ENCODE data around the gene MAP2K3. TPM values are rescaled to one million over a fixed set of nuclear protein-coding genes. Genes with fewer than 3 reads are reported as not detected.
"Not testable (repeated sequence)": the region's sequence is repeated elsewhere in the genome, so short reads cannot be mapped to it uniquely, and the experiment has no call there.

MAP2K3 gene
- total RNA-seq, 4 donors from 2014 or later: 17.5 to 39.0 (median 21.6) TPM

- Histone ChIP-seq H3K4me1 (peaks cover 0 to 11% (median 2%) of the 10 kb centered on the region in 4 donors), H3K4me3 (no peak overlapping the region), H3K9me3 (no peaks in the 10 kb centered on the region), H3K27me3 (no peaks in the 10 kb centered on the region), H3K36me3 (peaks cover 0 to 15% (median 0%) of the 10 kb centered on the region in 3 donors), H3K27ac (no peak overlapping the region)
- TF ChIP-seq POLR2A (IDR thresholded peaks at IDR 0.05) (no peak), CTCF (IDR thresholded peaks at IDR 0.05) (no peak), EP300 (IDR thresholded peaks at IDR 0.05) (no peak)
- 63 to 64% methylated on average over 14 to 16 of the region's 17 CpGs for WGBS, 2 donors
- DNase-seq (ENCODE audit: low spot score in 2 of 2): no peak
These were observed 33.9 kb downstream of the MAP2K3 start for GRCh38 chr17:21318439-21318838.

DNA sequence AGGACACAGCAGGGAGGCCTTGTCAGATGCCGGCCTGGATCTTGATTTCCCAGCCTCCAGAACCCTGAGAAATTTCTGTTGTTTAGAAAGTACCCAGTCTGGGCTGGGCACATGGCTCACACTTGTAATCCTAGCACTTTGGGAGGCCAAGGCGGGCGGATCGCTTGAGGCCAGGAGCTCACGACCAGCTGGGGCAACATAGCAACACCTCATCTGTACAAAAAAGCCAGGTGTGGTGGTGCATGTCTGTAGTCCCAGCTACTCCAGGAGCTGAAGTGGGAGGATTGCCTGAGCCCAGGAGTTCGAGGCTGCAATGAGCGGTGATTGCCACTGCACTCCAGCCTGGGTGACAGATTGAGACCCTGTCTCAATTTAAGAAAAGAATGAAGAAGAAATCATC lies 34.3 kb downstream of the MAP2K3 start:
- not testable (repeated sequence) for H3K4me3 ChIP-seq; H3K27me3 ChIP-seq; H3K9me3 ChIP-seq; H3K27ac ChIP-seq; DNase-seq (ENCODE audit: low spot score in 2 of 2)
- 94 to 95% methylated on average over 7 of the region's 7 CpGs for WGBS, 2 donors
- Histone ChIP-seq H3K4me1 (peaks cover 0 to 15% (median 2%) of the 10 kb centered on the region in 4 donors), H3K36me3 (peaks cover 0 to 10% (median 0%) of the 10 kb centered on the region in 3 donors)

DNA sequence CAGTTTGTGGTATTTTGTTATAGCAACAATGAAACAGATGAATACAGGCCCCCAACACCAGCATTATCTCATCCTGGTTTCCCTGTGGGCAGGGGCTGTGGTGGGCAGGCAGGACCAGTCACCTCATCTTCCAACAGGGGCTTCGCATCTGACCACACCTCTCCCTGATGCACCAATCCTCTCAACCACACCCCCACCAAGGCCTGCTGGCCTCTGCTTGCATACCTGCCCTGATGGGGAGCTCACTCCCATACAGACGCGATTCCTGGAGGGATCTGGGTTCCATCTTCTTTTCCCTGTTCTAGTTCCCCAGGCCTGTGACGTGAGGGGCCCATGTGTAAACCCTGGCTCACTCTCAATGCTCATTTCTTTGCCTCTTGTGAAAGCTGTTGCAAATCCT lies 34.7 kb downstream of the MAP2K3 start:
- not testable (repeated sequence) for H3K36me3 ChIP-seq; DNase-seq (ENCODE audit: low spot score in 2 of 2); H3K27me3 ChIP-seq; H3K4me3 ChIP-seq; H3K27ac ChIP-seq; H3K9me3 ChIP-seq
- 84 to 88% methylated on average over 4 of the region's 4 CpGs for WGBS, 2 donors
- peaks cover 0 to 15% (median 2%) of the 10 kb centered on the region in 4 donors for H3K4me1 ChIP-seq

DNA sequence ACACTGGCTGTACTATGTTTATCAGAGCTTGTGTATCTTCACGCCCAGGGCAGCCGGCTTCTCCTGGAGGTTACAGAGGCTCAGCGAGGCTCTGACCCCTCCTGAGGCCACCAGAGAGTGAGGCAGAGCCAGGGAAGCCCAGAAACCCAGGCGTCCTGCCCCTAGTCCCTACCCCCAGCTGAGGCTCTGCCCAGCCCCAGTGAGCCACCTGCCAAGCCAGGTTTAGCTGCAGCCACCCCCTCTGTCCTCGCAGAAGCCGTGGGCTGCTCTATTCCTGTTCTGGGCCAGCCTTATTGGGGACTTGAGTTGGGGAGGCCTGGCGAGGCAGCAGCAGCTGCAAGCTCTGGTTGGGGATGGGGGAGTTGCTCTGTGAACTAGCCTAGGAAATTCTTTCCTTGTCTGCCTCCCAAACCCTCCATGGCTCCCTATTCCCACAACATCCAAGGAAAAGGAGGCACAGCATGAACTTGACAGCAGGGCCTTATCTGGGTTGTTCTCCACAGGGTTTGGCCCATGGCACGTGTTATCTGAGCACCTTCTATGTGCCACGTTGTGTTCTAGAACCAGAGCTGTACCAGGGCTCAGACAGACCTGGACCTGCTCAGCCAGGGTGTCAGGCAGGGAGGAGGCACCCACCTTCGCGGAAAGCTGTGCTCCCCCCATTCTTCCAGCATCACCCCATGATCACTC lies 35.3 kb downstream of the MAP2K3 start:
- H3K27ac ChIP-seq; DNase-seq (ENCODE audit: low spot score in 2 of 2); H3K4me3 ChIP-seq; H3K9me3 ChIP-seq; H3K27me3 ChIP-seq; H3K36me3 ChIP-seq: not testable (repeated sequence)
- 75 to 78% methylated on average over 11 of the region's 11 CpGs for WGBS, 2 donors
- peaks cover 0 to 15% (median 2%) of the 10 kb centered on the region in 4 donors for H3K4me1 ChIP-seq

GRCh38 chr17:21320430-21320829 lies 35.9 kb downstream of the MAP2K3 start:
- H3K36me3 ChIP-seq; H3K27ac ChIP-seq; H3K9me3 ChIP-seq; H3K4me3 ChIP-seq; DNase-seq (ENCODE audit: low spot score in 2 of 2); H3K27me3 ChIP-seq: not testable (repeated sequence)
- 88 to 90% methylated on average over 4 of the region's 4 CpGs for WGBS, 2 donors
- peaks cover 0 to 15% (median 2%) of the 10 kb centered on the region in 4 donors for H3K4me1 ChIP-seq

- WGBS, 2 donors: 77 to 82% methylated on average over 8 to 9 of the region's 9 CpGs
- DNase-seq (ENCODE audit: low spot score in 2 of 2); H3K4me3 ChIP-seq; H3K27me3 ChIP-seq; H3K27ac ChIP-seq; H3K36me3 ChIP-seq; H3K9me3 ChIP-seq: not testable (repeated sequence)
- peaks cover 0 to 15% (median 2%) of the 10 kb centered on the region in 4 donors for H3K4me1 ChIP-seq
These were observed 36.5 kb downstream of the MAP2K3 start for GRCh38 chr17:21321061-21321460.

GRCh38 chr17:21321744-21322191 lies 37.3 kb downstream of the MAP2K3 start:
- not testable (repeated sequence) for H3K36me3 ChIP-seq; H3K27ac ChIP-seq; DNase-seq (ENCODE audit: low spot score in 2 of 2); H3K27me3 ChIP-seq; H3K4me3 ChIP-seq; H3K9me3 ChIP-seq
- WGBS, 2 donors: 77 to 92% methylated on average over 7 to 8 of the region's 9 CpGs
- H3K4me1 ChIP-seq: peaks cover 0 to 14% (median 2%) of the 10 kb centered on the region in 4 donors

- not testable (repeated sequence) for H3K27me3 ChIP-seq; H3K36me3 ChIP-seq; DNase-seq (ENCODE audit: low spot score in 2 of 2); H3K27ac ChIP-seq; H3K9me3 ChIP-seq; H3K4me1 ChIP-seq
- 42 to 52% methylated on average over 34 of the region's 37 CpGs for WGBS, 2 donors
- H3K4me3 ChIP-seq: peak overlapping the region; percentile 45 to 69 (median 47)
These were observed 39.0 kb downstream of the MAP2K3 start for GRCh38 chr17:21323257-21324111.

DNA sequence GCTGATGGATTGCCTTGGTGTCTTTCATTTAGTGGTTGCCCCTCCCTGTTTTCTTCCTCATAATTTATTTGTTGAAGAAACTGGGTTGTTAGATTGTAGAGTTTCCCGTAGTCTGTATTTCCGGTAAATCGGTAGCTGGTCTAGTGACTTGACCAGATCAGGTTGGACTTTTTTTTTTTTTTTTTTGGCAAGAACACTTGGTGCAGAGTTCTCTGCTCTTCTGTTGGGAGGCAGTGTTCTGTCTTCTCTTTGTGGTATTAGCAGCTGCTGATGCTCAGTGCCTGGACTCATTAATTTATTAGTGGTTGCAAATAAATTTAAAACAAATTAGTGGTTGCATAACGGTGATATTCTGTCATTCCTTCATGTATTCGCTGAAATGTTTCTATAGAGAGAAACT lies 40.2 kb downstream of the MAP2K3 start:
- H3K27me3 ChIP-seq; H3K36me3 ChIP-seq; H3K4me3 ChIP-seq; H3K4me1 ChIP-seq; H3K27ac ChIP-seq; DNase-seq (ENCODE audit: low spot score in 2 of 2); H3K9me3 ChIP-seq: not testable (repeated sequence)
- 78 to 83% methylated on average over 5 of the region's 5 CpGs for WGBS, 2 donors

- WGBS, 2 donors: 77 to 88% methylated on average over 1 of the region's 1 CpG
- DNase-seq (ENCODE audit: low spot score in 2 of 2): not testable (repeated sequence)
These were observed 43.4 kb downstream of the MAP2K3 start for GRCh38 chr17:21327921-21328320.

DNA sequence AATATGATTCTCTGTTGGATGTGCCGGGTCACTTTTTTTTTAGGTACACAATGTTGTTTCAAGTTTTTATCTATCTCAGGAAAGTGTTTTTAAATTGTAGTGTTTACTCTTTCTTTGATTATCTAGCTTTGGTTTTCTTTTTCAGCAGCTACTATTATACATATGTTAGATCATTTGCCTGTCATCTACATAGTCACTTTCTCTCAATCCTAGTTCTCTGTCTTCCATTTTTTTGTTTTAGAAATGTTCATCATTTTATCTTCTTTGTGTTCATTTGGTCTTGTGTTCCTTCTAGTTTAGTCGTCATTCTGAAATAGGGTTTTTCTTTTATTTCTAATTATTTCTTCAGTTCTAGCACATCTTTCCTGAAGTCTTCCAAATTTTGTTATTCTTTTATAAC lies 44.3 kb downstream of the MAP2K3 start:
- peaks cover 0 to 16% (median 0%) of the 10 kb centered on the region in 4 donors for H3K9me3 ChIP-seq
- H3K27ac ChIP-seq; H3K4me3 ChIP-seq; H3K27me3 ChIP-seq; H3K36me3 ChIP-seq; H3K4me1 ChIP-seq; DNase-seq (ENCODE audit: low spot score in 2 of 2): not testable (repeated sequence)
- 68 to 73% methylated on average over 2 of the region's 2 CpGs for WGBS, 2 donors

More at GRCh38 chr17:21327921-21328320, 43.4 kb downstream of the MAP2K3 start:
- not testable (repeated sequence) for H3K4me1 ChIP-seq, H3K36me3 ChIP-seq, H3K27me3 ChIP-seq, H3K27ac ChIP-seq, H3K4me3 ChIP-seq
- H3K9me3 ChIP-seq: peaks cover 0 to 16% (median 0%) of the 10 kb centered on the region in 4 donors

Data from tibial nerve (tissue), 4 donors.